Measurements from ENCODE around the gene IDE. TPM values are rescaled to one million over a fixed set of nuclear protein-coding genes. Genes with fewer than 3 reads are reported as not detected.

The IDE gene
- total RNA-seq, 6 donors from 2014 or later: 12.4 to 38.4 (median 27.1) TPM

DNA sequence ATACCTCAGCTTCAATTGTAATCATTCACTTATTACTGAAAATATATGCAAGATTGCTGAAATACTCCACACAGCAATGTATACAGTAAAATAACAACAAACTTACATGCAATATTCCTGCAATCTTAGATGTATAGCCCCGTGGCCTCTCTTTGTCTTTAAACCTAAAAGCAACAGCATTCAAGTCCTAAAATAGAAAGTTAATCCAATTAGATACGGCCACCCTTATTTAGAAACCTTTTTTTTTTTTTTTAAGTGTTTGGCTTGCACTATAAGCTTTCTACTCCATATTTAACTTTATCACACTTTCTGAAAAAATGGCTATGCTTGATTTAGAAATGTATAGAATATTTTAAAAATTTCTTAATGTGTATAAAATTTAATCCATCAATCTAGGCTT, 67.6 kb downstream of the IDE start:
- peaks cover 0 to 80% (median 24%) of the 10 kb centered on the region in 4 donors for H3K36me3 ChIP-seq
- H3K9me3 ChIP-seq: no peaks in the 10 kb centered on the region
- WGBS, 2 donors: 88 to 94% methylated on average over 2 of the region's 2 CpGs

DNA sequence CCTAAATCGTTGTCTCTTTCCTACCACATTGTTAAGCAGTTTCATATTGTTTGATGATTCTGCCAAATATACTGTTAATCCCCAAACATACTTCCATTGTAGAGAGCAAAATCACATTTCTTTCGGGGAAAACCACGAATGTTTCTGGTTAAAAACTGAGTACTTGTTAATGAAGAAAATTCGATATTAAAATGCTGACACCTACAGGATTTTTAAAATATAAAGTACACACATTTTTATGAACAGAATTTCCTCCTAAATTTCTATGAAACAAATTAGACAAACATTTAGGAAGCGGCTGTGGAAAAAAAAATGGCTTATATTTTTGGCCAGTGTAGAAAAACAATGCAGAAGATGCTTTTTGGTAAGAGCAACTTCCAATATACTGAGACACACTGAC, 68.8 kb downstream of the IDE start:
- H3K4me1 ChIP-seq: no peaks in the 10 kb centered on the region
- H3K27me3 ChIP-seq: no peaks in the 10 kb centered on the region
- H3K27ac ChIP-seq: no peak overlapping the region
- ATAC-seq (ENCODE audit: low FRiP score in 2 of 2) (no peak), DNase-seq (no peak)
- H3K4me3 ChIP-seq: no peak overlapping the region
- TF ChIP-seq EP300 (IDR thresholded peaks at IDR 0.05): no peak
- no peak for TF ChIP-seq POLR2A (IDR thresholded peaks at IDR 0.05)
- TF ChIP-seq, protein P1, sequence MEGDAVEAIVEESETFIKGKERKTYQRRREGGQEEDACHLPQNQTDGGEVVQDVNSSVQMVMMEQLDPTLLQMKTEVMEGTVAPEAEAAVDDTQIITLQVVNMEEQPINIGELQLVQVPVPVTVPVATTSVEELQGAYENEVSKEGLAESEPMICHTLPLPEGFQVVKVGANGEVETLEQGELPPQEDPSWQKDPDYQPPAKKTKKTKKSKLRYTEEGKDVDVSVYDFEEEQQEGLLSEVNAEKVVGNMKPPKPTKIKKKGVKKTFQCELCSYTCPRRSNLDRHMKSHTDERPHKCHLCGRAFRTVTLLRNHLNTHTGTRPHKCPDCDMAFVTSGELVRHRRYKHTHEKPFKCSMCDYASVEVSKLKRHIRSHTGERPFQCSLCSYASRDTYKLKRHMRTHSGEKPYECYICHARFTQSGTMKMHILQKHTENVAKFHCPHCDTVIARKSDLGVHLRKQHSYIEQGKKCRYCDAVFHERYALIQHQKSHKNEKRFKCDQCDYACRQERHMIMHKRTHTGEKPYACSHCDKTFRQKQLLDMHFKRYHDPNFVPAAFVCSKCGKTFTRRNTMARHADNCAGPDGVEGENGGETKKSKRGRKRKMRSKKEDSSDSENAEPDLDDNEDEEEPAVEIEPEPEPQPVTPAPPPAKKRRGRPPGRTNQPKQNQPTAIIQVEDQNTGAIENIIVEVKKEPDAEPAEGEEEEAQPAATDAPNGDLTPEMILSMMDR (IDR thresholded peaks at IDR 0.05): no peak
- TF ChIP-seq POLR2AphosphoS5 (IDR thresholded peaks at IDR 0.05): no peak
- 88 to 95% methylated on average over 5 of the region's 5 CpGs for WGBS, 2 donors
- no peaks in the 10 kb centered on the region for H3K9me3 ChIP-seq
- H3K36me3 ChIP-seq: peaks cover 0 to 84% (median 24%) of the 10 kb centered on the region in 4 donors

More for the DNA sequence above, 67.6 kb downstream of the IDE start:
- ATAC-seq (ENCODE audit: low FRiP score in 2 of 2): no peak
- Histone ChIP-seq H3K4me1 (no peaks in the 10 kb centered on the region), H3K27ac (no peak overlapping the region), H3K27me3 (no peaks in the 10 kb centered on the region), H3K4me3 (no peak overlapping the region)
- TF ChIP-seq EP300 (IDR thresholded peaks at IDR 0.05): no peak
- no peak for DNase-seq

DNA sequence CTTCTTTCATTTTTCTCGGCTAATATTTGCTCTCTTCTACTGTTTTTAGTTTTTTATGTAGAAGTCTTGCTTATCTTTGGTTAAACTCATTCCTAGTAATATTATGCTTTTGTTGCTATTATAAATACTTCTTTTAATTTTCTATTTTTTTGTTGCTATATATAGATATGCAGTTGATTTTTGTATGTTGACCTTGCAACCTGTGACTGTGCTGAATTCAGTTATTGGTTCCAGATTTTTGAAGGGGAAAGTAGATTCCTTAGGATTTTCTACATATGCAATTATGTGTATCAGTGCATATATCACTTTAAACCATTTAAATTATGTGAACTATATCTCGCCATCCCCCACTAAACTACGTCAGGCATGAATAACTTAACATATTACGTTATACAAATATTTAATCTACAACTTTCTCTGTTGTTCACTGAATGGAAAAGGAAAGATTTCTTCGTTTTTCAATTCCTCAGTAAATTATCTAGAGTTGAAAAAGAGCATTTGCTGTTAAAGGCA, 71.5 kb downstream of the IDE start:
- H3K36me3 ChIP-seq: peaks cover 0 to 78% (median 17%) of the 10 kb centered on the region in 4 donors
- H3K4me3 ChIP-seq: no peak overlapping the region
- no peaks in the 10 kb centered on the region for H3K9me3 ChIP-seq
- no peak overlapping the region for H3K27ac ChIP-seq
- DNase-seq (no peak), ATAC-seq (ENCODE audit: low FRiP score in 2 of 2) (no peak)
- H3K27me3 ChIP-seq: no peaks in the 10 kb centered on the region
- no peaks in the 10 kb centered on the region for H3K4me1 ChIP-seq
- WGBS, 2 donors: 85 to 91% methylated on average over 5 of the region's 5 CpGs
- TF ChIP-seq EP300 (IDR thresholded peaks at IDR 0.05) (no peak), POLR2A (IDR thresholded peaks at IDR 0.05) (no peak), POLR2AphosphoS5 (IDR thresholded peaks at IDR 0.05) (no peak)
- TF ChIP-seq, protein P1 (IDR thresholded peaks at IDR 0.05): no peak

DNA sequence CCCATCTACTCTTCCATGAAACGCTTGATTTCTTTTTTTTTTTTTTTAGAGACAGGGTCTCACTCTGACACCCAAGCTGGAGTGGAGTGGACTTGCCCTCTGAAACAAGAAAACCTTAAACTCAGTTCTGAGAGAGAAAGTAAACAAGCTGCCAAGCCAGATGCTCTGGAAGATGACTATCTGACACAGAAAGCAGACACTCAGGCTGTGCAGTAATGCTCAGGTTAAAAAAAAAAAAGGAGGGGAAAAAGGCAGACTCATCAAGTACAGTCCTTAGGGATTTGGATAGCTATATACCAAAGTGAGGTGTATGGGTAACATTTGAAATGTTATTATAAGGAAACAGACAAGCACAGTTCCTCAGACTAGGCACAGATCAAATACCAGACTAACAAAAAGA, 80.5 kb downstream of the IDE start:
- H3K27ac ChIP-seq: no peak overlapping the region
- DNase-seq (no peak), ATAC-seq (ENCODE audit: low FRiP score in 2 of 2) (no peak)
- peaks cover 13 to 59% (median 16%) of the 10 kb centered on the region in 4 donors for H3K36me3 ChIP-seq
- no peak for TF ChIP-seq EP300 (IDR thresholded peaks at IDR 0.05)
- TF ChIP-seq, protein P1 (IDR thresholded peaks at IDR 0.05): no peak
- no peak for TF ChIP-seq POLR2A (IDR thresholded peaks at IDR 0.05)
- H3K27me3 ChIP-seq: no peaks in the 10 kb centered on the region
- 93 to 94% methylated on average over 1 of the region's 1 CpG for WGBS, 2 donors
- no peaks in the 10 kb centered on the region for H3K4me1 ChIP-seq
- H3K9me3 ChIP-seq: no peaks in the 10 kb centered on the region
- no peak overlapping the region for H3K4me3 ChIP-seq

DNA sequence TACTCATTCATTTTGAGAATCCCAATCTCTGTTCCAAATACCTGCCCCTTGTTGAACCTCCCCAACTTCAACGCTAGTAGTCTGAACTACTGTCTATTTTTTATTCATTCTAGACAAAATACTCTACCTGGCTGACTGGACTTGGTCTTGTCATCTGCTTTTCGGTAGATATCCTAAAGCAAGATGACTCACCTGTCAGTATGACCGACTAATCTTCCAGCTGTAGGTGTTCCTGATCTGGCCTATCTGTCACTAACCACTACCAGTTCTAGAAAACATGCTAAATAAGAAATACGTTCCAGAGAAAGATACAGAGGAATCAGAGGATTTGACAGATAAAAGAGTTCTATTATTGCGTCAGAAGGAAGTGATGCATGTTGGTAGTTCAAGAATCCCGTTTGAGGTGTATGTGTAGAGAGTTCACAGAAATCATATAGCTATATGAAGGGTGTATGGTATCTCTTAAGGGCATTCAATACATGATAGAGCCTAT, 81.1 kb downstream of the IDE start:
- DNase-seq: no peak
- no peak for ATAC-seq (ENCODE audit: low FRiP score in 2 of 2)
- Histone ChIP-seq H3K36me3 (peaks cover 13 to 60% (median 21%) of the 10 kb centered on the region in 4 donors), H3K4me3 (no peak overlapping the region), H3K9me3 (no peaks in the 10 kb centered on the region), H3K27ac (no peak overlapping the region), H3K27me3 (no peaks in the 10 kb centered on the region), H3K4me1 (no peaks in the 10 kb centered on the region)
- no peak for TF ChIP-seq EP300 (IDR thresholded peaks at IDR 0.05)
- TF ChIP-seq POLR2AphosphoS5 (IDR thresholded peaks at IDR 0.05): no peak
- TF ChIP-seq POLR2A (IDR thresholded peaks at IDR 0.05): no peak
- TF ChIP-seq, protein P1 (IDR thresholded peaks at IDR 0.05): no peak
- WGBS, 2 donors: 92 to 93% methylated on average over 6 of the region's 6 CpGs

Data from upper lobe of left lung (tissue), 6 donors.